ENCODE data around the gene CTU2.

The CTU2 gene

GRCh38 chr16:88706965-88707826, 893 bp downstream of the CTU2 start:
- DNase-seq (ENCODE audit: low read depth): no peak
- H3K4me3 ChIP-seq (ENCODE audit: low read length): peak overlapping the region; percentile 96
- TF ChIP-seq CTCF (IDR thresholded peaks at IDR 0.05; ENCODE audit: insufficient read depth, low read depth, low read length, missing control alignments): no peak

- no peak for DNase-seq (ENCODE audit: low read depth)
- H3K4me3 ChIP-seq (ENCODE audit: low read length): no peak overlapping the region
- TF ChIP-seq CTCF (IDR thresholded peaks at IDR 0.05; ENCODE audit: insufficient read depth, low read depth, low read length, missing control alignments): no peak
Measured at GRCh38 chr16:88710556-88710955, 4.3 kb downstream of the CTU2 start.

- no peak for TF ChIP-seq CTCF (IDR thresholded peaks at IDR 0.05; ENCODE audit: insufficient read depth, low read depth, low read length, missing control alignments)
- no peak for DNase-seq (ENCODE audit: low read depth)
- no peak overlapping the region for H3K4me3 ChIP-seq (ENCODE audit: low read length)
Measured at GRCh38 chr16:88711750-88712340, 5.5 kb downstream of the CTU2 start.

GRCh38 chr16:88712362-88712979, 6.2 kb downstream of the CTU2 start:
- no peak for TF ChIP-seq CTCF (IDR thresholded peaks at IDR 0.05; ENCODE audit: insufficient read depth, low read depth, low read length, missing control alignments)
- DNase-seq (ENCODE audit: low read depth): no peak
- H3K4me3 ChIP-seq (ENCODE audit: low read length): no peak overlapping the region

DNA sequence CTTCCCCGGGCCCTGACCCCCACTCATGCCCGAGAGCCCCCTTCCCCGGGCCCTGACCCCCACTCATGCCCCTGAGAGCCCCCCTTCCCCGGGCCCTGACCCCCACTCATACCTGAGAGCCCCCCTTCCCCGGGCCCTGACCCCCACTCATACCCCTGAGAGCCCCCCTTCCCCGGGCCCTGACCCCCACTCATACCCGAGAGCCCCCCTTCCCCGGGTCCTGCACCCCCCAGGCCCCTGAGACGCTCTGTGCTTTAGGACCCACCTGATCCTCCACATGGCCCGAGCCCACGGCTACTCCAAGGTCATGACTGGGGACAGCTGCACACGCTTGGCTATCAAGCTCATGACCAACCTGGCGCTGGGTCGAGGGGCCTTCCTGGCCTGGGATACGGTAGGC, 6.8 kb downstream of the CTU2 start:
- H3K4me3 ChIP-seq (ENCODE audit: low read length): no peak overlapping the region
- DNase-seq (ENCODE audit: low read depth): no peak

More for the DNA sequence above, 6.8 kb downstream of the CTU2 start:
- TF ChIP-seq CTCF (IDR thresholded peaks at IDR 0.05; ENCODE audit: insufficient read depth, low read depth, low read length, missing control alignments): no peak

All from epithelial cell of esophagus (primary cell).